HG03103 (cell line): ENCODE measurements around the gene MYO5B.
A peak's percentile ranks its signal among the peaks of the same experiment; 100 is the strongest.

Experiments used
- ATAC-seq: cut with Tn5 transposase; IDR thresholded peaks from one replicate; pipeline ENCODE4 v1.9.1; 2021; ENCODE audit warnings: low read depth; ENCODE audit not compliant: unreplicated experiment

Gene MYO5B

DNA sequence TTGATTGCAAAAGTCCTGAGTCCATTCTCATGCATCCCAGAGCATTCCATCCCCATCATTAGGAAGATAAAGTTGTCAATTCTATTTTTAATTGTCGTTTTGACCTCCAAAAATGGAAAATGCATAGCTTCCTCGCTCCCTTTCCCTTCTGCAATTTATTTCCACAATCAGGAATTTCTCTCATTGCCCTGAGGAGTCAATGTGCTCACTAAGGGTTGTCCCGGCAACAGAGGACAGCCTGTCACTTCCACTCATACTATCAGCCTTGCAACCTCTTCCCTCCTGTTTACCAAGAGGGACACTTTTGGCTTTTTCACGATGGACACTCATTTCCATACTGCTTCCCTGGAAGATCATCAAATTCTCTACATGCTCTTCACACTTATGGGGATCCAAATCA is 164.8 kb downstream of the MYO5B start:
- no peak for ATAC-seq

DNA sequence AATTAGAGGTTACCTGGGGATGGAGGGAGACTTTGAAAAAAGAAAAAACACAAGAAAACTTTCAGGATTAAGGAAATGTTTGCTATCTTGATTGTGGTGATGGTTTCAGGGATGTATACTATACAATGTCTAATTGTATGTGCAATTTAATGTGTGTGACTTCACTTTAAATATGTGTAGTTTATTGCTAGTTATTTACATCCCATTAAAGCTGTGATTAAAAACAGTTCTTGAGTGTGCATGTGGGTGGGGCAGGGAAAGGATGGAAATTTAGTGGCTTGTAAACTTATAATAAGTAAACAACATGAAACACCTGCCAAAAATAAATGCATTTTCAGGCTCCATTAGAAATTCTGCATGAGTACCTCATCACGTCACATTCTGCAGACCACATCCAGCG is 167.0 kb downstream of the MYO5B start:
- no peak for ATAC-seq

DNA sequence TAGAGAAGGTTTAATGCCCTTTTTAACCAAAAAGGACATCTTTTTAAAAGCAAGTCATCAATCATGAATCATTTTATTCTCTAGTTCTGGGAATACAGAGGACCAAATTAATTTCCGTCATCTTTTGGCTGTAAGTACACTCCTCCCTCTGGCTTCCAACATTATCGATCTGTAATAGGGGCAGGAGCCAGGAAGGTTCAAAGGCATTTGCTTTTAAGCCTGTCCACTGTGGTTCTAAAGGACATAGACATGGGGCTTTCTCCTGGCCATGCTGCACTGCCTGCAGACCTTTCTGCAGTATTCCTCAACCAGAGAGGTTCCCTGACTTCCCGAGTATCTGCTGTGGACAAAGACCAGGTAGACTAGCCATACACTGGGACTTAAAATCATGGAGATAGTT is 170.5 kb downstream of the MYO5B start:
- ATAC-seq, result no peak

DNA sequence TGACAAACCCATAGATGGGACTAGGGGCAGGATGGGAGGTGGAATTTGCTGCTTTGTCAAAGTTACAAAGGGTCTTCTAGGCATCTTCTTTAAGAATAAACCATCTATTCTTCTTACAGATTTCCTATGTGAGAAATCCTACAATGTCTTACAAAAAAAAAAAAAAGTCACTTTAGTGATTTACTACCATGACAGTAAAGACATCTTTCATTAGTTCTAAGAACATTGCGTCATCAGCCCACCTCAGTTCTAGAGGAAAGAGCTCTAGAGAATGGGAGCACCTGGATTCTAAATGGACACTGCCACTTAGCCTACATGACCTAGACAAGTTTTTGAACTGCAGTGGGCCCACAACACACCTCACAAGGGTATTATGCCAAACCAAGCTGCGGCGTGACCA is 172.0 kb downstream of the MYO5B start:
- ATAC-seq, result no peak

DNA sequence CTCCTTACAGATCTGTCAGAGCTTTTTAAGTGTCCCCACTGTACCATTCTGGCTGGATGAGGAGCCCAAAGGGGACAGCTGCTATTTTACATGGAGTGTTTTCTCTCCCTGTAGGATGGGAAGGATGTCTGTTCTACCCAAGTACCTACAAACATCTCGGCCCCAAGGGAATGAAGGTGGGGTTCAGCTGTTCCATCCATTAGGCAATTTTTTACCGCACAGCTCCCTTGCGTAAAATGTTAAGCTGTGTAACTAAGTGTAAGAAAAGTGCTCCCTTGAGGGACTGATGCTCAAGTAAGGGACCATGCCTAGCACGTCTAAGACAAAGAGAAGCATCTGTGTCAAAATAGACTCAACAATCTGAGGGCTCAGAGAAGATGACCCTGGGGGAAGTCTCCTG is 180.3 kb downstream of the MYO5B start:
- ATAC-seq, result no peak

DNA sequence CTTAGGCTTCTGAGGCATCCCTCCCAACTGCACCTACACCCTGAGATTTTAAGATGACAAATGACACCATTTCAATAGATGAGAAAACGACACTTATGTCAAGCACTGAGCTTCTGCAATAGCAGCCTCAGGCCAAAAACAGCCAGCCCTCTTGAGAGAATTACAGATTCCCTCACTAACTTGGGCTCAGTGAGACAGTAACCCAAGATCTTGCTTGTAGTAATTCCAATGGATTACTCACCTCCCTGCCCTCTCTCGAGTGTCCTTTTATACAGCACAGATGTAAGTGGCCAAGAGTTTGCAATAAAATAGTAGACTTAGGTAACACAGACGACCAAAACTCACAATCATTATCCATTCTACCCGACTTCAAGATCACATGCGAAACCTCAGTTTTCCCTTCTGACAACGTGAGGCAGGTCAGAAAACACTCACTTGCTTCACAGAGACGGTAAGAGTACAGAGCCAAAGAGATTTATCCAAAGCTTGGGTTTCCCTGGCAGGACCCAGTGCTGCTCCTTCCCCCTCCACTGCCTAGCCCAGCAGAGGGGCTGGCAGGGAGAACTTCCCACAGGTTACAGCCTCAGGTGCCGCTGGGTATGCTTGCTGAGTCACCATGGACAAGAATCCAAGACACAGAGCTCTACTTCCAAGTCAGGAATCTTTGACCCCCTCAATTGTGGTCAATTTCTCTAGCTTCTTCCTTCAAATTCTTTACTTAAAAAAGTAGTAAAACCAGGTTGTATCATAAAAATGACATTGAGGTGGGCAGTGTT is 181.4 kb downstream of the MYO5B start:
- no peak for ATAC-seq

DNA sequence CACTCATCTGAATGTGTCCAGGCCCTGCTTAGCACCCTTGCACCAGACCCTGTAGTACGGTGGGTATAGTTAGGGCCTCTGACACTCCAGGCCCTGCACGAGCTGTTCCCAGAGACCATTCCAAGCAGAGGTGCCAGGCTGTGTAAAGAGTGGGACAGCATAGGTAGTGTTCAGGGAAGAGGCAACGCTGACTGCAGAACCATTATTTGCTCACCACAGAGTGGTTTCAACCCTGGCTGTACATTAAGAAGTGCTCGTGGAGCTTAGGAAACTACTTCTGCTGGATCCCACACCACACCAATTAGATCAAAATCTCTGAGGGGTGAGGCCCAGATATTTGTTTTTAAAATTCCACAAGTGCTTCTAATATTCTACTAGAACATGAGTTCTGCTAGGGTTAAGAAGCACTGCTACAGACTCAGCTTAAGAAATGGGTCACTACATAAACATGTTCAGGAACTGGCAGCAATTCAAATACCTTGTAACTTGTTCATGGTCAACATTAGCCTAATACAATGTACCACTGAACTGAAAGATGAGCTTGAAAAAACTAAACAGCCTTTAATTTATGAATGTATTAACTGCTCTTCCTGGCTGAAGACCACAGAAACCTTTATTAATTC is 183.0 kb downstream of the MYO5B start:
- ATAC-seq, result no peak

DNA sequence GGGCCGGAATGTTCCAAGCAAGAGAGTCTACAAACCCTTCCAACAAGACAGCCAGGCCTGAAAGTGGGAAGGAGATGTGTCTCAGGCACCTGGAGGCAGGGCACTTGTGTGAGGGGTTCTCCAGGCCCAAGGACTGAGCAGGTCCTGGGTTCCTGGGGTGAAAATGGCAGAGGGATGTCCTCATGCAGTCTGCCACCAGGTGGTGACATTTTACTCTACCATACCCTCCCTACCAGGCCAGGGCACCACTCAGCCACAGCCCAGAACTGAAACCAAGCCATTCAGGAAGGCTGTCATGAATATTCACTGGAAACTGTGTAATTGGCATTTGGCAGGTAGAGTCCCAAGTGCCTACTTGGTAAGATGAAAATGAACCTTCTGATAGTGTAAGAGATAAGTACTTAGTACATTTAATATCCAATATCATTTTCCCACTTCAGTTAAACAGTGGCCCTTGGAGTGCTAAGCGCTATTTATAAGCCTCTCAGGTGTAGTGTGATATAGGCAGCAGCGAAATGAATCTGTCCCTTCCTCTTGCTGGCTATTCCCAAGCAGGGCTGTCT is 185.1 kb downstream of the MYO5B start:
- peak; percentile 78 for ATAC-seq

DNA sequence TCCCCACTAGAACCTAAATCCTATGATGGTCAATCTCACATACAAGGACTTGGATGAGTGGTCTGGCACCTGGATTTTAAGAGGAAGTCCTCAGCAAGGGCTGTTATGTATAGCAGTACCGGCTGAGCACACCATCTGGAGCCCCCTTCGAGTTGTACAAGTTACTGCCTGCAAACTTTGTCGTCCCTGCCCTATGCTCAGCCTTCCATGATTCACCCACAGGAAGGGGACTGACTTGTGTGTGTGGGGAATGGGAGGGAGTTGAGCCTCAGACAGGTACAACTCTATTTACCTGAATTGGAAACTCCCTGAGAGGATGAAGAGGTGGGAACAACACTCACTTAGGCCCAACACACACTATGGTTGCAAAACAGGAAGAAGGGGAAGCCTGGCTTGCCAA is 186.6 kb downstream of the MYO5B start:
- no peak for ATAC-seq

DNA sequence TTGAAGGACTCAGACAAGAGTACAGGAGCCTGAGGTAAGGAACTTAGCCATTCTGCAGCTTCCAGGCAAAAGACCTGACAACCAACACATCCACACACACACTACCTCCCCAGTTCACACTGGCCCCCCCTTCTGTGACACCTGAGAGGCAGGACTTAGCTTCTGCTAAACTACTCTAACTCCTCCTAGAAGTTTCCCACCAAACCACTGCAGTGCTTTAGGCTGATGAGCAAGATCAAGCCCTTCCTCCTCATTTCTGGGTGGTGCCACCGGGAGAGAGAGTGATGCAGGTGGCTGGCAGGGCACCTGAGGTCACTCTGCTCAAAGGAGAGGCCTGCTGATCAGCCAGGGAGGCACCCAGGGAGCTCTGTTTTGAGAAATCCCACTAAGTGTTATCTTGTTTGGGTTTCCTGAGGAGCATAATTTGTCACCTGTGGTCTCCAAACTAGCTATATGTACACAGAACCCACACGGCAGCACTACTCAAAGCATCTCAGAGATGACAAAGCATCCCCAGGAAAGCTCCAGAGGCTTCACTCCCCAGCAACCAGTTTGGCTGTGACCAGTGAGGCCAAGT is 188.4 kb downstream of the MYO5B start:
- ATAC-seq, result no peak

DNA sequence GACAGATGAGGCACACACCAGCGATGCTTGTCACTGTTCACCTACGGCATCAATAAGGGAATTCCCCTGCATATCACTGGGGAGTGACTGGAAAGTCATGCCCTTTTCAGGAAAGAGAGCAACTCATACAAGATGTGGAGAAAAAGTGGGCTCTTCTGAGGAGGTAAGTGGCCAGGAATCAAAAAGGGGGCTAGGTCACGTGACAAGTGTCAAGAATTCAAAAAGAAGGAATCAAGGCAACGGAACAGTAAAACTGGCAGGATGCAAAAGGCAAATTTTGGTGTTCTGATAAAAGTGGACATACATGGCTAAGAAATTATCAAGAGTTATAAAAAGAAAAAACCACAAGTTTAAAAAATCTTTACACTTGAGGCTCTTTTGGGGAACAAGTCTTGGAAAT is 190.9 kb downstream of the MYO5B start:
- no peak for ATAC-seq

DNA sequence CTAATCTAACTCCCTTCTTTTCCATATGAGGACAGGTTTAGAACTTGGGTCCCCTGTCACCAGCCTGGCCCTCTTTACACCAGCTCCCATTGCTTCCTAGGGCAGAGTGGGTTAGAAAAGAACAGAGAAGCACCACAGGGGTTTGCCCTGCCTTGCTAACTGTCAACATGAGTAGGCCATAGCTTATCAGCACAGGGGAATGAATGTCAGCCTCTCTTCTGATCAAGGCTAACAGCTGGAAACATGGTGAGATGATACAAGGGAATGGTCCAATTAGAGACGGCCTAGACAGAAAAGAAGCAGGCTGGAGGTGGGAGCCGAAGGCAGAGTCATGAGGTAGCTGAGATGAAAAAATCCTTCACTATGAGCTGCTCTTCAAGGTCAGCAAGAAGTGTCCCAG is 192.2 kb downstream of the MYO5B start:
- ATAC-seq, result no peak

DNA sequence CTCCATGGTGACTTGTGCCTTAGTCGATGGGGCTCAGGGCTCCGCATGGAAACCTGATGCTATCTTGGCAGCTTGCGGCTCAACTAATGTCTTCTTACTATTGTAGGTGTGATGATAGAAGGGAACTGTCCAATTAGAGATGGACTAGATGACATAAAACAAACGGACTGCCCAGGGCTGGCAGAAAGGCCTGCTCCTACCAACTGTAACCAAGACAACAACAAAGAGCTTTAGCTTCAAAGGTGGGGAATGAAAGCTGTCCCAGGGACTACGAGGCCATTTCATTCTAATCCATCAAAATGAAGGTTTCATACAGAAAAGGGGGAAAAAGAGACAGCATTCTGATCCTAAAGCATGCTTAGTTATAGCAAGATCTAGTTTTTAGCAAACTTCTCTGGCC is 194.7 kb downstream of the MYO5B start:
- ATAC-seq, result no peak

DNA sequence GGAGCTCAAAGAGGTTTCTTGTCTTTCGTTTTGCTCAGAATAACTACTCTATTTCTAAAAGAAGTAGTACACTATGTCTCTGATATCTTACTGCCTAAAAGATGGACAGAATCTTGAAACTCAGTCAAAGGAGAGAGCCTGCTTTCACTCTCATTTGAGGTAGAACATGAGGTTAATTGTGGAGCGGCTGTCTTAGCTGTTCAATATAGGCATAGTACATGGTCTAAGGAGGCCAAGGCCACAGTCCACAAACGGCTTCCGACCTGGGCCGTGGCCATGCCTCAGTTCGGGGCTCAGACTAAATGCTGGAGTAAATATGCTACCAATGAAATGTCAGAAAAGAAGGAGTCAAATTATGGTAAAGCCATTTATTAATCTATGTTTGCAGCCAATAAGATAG is 195.8 kb downstream of the MYO5B start:
- no peak for ATAC-seq

DNA sequence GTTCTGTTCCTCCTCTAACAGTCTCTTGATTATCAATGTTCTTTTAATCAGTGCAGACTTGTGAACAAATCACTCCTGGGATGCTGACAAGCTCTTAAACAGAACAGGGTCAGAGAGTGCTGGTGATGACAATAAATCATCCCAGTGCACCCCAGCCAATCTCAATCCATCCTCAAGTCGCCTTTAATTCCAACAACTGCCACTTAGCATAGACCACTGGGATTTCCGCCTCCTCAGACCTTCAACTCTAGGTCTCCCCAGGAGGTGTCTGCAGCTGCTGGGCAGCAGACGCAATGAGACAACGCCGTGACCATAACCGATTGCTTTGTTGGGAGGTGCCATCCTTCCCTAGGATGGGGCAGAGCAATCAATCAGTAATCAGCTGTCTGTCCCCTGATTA is 197.4 kb downstream of the MYO5B start:
- no peak for ATAC-seq

DNA sequence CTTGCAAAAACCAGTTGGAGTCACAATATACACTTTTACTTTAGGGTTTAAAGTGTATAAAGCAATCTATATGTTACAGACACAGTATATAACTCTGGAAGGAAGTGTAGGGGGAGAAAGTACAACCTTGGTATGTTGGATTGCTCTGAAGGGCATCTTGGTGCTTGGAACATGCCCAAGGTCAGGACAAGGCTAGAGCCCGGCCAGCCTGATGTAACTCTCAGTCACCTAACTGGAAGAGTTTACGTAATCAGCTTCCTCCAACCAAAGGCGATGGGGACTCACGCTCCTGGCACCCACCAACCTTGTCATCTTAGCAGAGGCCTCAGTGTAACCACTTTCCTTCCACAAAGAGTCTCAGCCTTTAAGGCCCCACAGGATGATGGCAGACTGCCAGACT is 200.5 kb downstream of the MYO5B start:
- no peak for ATAC-seq

DNA sequence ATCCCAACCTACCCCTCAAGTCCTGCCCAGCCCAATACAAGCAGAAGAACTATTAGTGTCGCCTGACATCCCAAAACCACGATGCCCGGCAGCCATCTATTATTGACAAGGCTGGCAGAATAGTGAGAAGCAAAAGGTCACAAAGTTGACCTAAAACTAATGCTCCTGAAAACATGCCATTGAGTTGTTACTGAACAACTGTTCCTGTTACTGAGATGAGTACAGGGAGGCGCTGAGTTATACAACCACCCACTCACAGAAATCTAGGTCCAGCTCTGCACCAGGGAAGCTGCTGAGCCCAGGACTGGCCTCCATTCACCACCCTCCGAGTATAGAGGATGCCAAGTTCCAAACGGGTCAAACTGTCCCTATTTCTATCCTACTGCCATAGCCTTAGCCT is 201.6 kb downstream of the MYO5B start:
- ATAC-seq, result no peak

DNA sequence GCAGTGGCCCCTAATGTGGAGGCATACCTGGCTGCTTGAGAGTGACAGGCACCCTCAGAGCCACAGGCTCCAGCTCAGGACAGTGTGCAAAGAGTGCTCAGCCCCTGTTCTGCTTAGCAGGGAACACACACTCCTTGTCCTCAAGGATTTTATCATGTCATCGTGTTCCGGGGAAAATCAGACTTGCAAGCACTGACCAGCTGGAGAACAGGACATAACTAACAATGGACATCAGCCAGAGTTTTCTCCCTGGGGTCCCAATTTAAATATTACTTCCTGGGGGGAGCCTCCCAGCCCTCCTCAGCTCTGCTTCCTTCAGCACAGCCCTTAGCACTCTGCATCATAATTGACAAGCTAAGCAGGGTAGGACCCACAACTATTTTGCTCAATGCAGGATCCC is 206.2 kb downstream of the MYO5B start:
- ATAC-seq, result no peak

DNA sequence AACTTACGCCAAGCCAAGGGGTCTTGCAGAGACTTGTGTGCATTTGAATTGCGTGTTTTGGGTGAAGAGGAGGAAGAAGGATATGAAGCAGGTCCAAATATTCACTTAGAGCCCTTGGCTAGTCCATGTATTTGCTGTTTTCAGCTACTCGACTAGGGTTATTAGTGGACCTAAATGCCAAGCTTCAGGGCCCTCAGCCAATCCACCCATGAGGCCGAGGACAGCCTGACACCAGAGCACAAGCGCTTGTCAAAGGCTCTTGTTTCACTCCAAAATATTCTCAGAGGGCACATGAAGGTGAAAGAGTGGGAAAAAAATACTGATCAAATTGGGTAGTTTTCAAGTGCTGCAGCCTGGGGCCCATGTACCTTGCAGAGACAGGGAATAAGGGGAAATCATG is 206.8 kb downstream of the MYO5B start:
- ATAC-seq, result no peak

DNA sequence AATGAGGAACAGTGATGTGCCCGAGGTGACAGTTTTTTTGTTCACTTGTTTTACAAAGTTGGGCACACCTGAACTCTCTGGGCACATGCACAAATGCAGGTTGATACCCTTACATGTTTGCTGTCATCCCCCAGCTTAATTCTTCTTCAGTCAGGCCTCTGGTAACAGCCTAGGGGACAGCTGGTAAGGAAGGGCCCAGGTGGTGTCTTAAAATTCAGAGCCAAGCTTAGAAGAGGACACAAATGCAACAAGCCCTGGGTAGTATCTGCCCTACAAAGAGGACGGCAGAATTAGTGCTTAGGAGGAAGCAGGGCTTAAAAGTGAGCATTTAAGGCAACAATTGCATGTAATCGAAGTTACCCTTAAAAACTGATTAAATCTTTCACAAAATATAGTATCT is 209.7 kb downstream of the MYO5B start:
- ATAC-seq, result no peak

DNA sequence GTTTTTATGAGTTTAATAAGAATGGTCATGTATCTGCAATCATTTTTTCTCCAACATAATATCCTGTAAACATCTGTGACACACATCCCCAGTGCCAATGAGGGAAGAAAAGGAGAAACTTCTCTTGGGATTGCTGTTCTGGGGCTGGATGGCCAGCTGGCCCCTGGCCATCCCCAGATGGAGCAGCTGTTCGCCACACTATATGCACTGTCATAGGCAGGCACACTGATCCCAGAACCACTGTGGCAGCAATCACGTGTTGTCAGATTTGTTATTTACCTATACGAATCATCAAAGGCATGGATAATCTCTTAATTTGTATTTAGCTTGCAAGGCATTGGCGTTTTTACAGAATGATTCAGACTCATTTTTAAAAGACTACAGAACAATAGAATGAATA is 214.1 kb downstream of the MYO5B start:
- ATAC-seq, result no peak
